Measurements from ENCODE around the gene MYPOP.
"Not testable (repeated sequence)": the region's sequence is repeated elsewhere in the genome, so short reads cannot be mapped to it uniquely, and the experiment has no call there.

MYPOP gene

GRCh38 chr19:45905011-45905410 lies 2.6 kb upstream of the MYPOP start:
- no peak for FAIRE-seq

- peak; percentile 66 for FAIRE-seq
These were observed 525 bp upstream of the MYPOP start for GRCh38 chr19:45902651-45903625.

GRCh38 chr19:45901432-45901911 lies 941 bp downstream of the MYPOP start:
- no peak for FAIRE-seq

- FAIRE-seq: no peak
These were observed 1.5 kb downstream of the MYPOP start for GRCh38 chr19:45900738-45901431.

- FAIRE-seq: no peak
These were observed 2.4 kb downstream of the MYPOP start for GRCh38 chr19:45899919-45900589.

- no peak for FAIRE-seq
These were observed 3.2 kb downstream of the MYPOP start for GRCh38 chr19:45899253-45899652.

- FAIRE-seq: no peak
These were observed 5.1 kb downstream of the MYPOP start for GRCh38 chr19:45897261-45897812.

- FAIRE-seq: not testable (repeated sequence)
These were observed 6.3 kb downstream of the MYPOP start for GRCh38 chr19:45895983-45896599.

- FAIRE-seq: no peak
These were observed 6.9 kb downstream of the MYPOP start for GRCh38 chr19:45895519-45895972.

GRCh38 chr19:45890877-45891276 lies 11.5 kb downstream of the MYPOP start:
- no peak for FAIRE-seq

- FAIRE-seq: no peak
These were observed 13.1 kb downstream of the MYPOP start for GRCh38 chr19:45889210-45889885.

- FAIRE-seq: peak; percentile 62
These were observed 15.2 kb downstream of the MYPOP start for GRCh38 chr19:45887200-45887710.

GRCh38 chr19:45886427-45887199 lies 15.8 kb downstream of the MYPOP start:
- FAIRE-seq: peak; percentile 73

GRCh38 chr19:45885556-45886426 lies 16.6 kb downstream of the MYPOP start, which contains the start of gene IRF2BP1:
IRF2BP1 (minus strand) TSS chr19:45886141; CDS start chr19:45885774, 367 bp downstream.
- no peak for FAIRE-seq

- no peak for FAIRE-seq
These were observed 17.5 kb downstream of the MYPOP start for GRCh38 chr19:45884682-45885555.

GRCh38 chr19:45883881-45884681 lies 18.3 kb downstream of the MYPOP start:
- FAIRE-seq: no peak

GRCh38 chr19:45883586-45883880 lies 18.9 kb downstream of the MYPOP start:
- no peak for FAIRE-seq

Measured in islet of Langerhans (tissue), 1 donor.